NCI-H2227 (cell line): ENCODE measurements around the gene PPM1M.

Source experiments
- DNase-seq: peaks from one replicate; lab custom pipeline; 2025; ENCODE audit not compliant: unreplicated experiment; lab: John Stamatoyannopoulos, UW

The PPM1M gene

GRCh38 chr3:52216585-52217408 is 28.8 kb upstream of the PPM1M start:
- DNase-seq = no peak

GRCh38 chr3:52217409-52217805 is 28.2 kb upstream of the PPM1M start:
- DNase-seq = no peak

GRCh38 chr3:52218026-52218425 is 27.5 kb upstream of the PPM1M start:
- no peak for DNase-seq

GRCh38 chr3:52218454-52218853 is 27.1 kb upstream of the PPM1M start:
- DNase-seq = no peak

- DNase-seq = no peak
Measured at GRCh38 chr3:52218937-52219650, 26.5 kb upstream of the PPM1M start.

- DNase-seq = peak; percentile 79
Measured at GRCh38 chr3:52220380-52221026, 25.1 kb upstream of the PPM1M start.

GRCh38 chr3:52221141-52221562 is 24.4 kb upstream of the PPM1M start:
- no peak for DNase-seq

GRCh38 chr3:52221563-52222318 is 23.8 kb upstream of the PPM1M start:
- DNase-seq = no peak

- no peak for DNase-seq
Measured at GRCh38 chr3:52222319-52223221, 23.0 kb upstream of the PPM1M start.

GRCh38 chr3:52223449-52224408 is 21.8 kb upstream of the PPM1M start:
- no peak for DNase-seq

GRCh38 chr3:52225452-52226228 is 19.9 kb upstream of the PPM1M start, which contains the start of gene TLR9:
TLR9 (minus strand) TSS chr3:52225645; CDS start chr3:52225529, 116 bp downstream.
- no peak for DNase-seq

- DNase-seq = no peak
Measured at GRCh38 chr3:52226229-52226817, 19.2 kb upstream of the PPM1M start.

- no peak for DNase-seq
Measured at GRCh38 chr3:52227117-52227516, 18.4 kb upstream of the PPM1M start.

- DNase-seq = no peak
Measured at GRCh38 chr3:52227766-52228165, 17.8 kb upstream of the PPM1M start.

- DNase-seq = no peak
Measured at GRCh38 chr3:52228266-52228665, 17.3 kb upstream of the PPM1M start.

GRCh38 chr3:52228751-52229291 is 16.7 kb upstream of the PPM1M start:
- DNase-seq = no peak

- DNase-seq = no peak
Measured at GRCh38 chr3:52229656-52230055, 15.9 kb upstream of the PPM1M start.
